HG02759 (cell line): ENCODE measurements around the gene PCAT6.
A peak's percentile ranks its signal among the peaks of the same experiment; 100 is the strongest.

Source experiments
- ATAC-seq: cut with Tn5 transposase; IDR thresholded peaks from one replicate; pipeline ENCODE4 v1.9.1; 2021; ENCODE audit warnings: mild to moderate bottlenecking, moderate library complexity; ENCODE audit not compliant: unreplicated experiment

PCAT6 gene

GRCh38 chr1:202844259-202844658 is 33.5 kb downstream of the PCAT6 start:
- ATAC-seq: no peak

- ATAC-seq: no peak
Measured at GRCh38 chr1:202844935-202845334, 34.2 kb downstream of the PCAT6 start.

- peak; percentile 83 for ATAC-seq
Measured at GRCh38 chr1:202848191-202848542, 37.4 kb downstream of the PCAT6 start.

- no peak for ATAC-seq
Measured at GRCh38 chr1:202850593-202851362, 40.0 kb downstream of the PCAT6 start.

GRCh38 chr1:202852163-202852904 is 41.6 kb downstream of the PCAT6 start:
- no peak for ATAC-seq

GRCh38 chr1:202854787-202855186 is 44.0 kb downstream of the PCAT6 start:
- no peak for ATAC-seq

GRCh38 chr1:202856014-202856413 is 45.3 kb downstream of the PCAT6 start:
- ATAC-seq: no peak

GRCh38 chr1:202857136-202857610 is 46.4 kb downstream of the PCAT6 start:
- no peak for ATAC-seq

GRCh38 chr1:202858331-202858730 is 47.6 kb downstream of the PCAT6 start:
- no peak for ATAC-seq

GRCh38 chr1:202858789-202859414 is 48.1 kb downstream of the PCAT6 start:
- no peak for ATAC-seq

GRCh38 chr1:202860744-202861419 is 50.1 kb downstream of the PCAT6 start:
- peak; percentile 30 for ATAC-seq
